Mesenchymal stem cell (in vitro differentiated cells and primary cell): Measurements from ENCODE around the gene CPZ.
"Not testable (repeated sequence)": the region's sequence is repeated elsewhere in the genome, so short reads cannot be mapped to it uniquely, and the experiment has no call there.

Experiments used
- DNase-seq: peaks from one replicate; pipeline ENCODE4 v3.0.0-alpha.2; 2013
- H2AFZ ChIP-seq: one replicate; pipeline ENCODE4 v1.6.1; 2013; ENCODE audit warnings: low read depth, mild to moderate bottlenecking, control low read depth, inconsistent platforms, low read length, moderate library complexity
- H2AK5ac ChIP-seq: 2 replicates; pipeline ENCODE4 v1.6.1; 2013; ENCODE audit warnings: low read length, moderate library complexity, mild to moderate bottlenecking, inconsistent platforms; ENCODE audit not compliant: severe bottlenecking
- H2BK120ac ChIP-seq: one replicate; pipeline ENCODE4 v1.6.1; 2013; ENCODE audit warnings: low read depth, mild to moderate bottlenecking, inconsistent platforms, low read length, moderate library complexity
- H2BK12ac ChIP-seq, 2 experiments: one replicate each; pipeline ENCODE4 v1.6.1; 2013; ENCODE audit warnings: inconsistent platforms in 2 of 2, low read length in 2 of 2, mild to moderate bottlenecking in 2 of 2, moderate library complexity in 2 of 2, control low read depth in 1 of 2
- H2BK15ac ChIP-seq: one replicate; pipeline ENCODE4 v1.6.1; 2013; ENCODE audit warnings: mild to moderate bottlenecking, low read depth, inconsistent platforms; ENCODE audit not compliant: poor library complexity, severe bottlenecking
- H2BK5ac ChIP-seq: 2 replicates; pipeline ENCODE4 v1.6.1; 2013; ENCODE audit warnings: low read depth, mild to moderate bottlenecking, low read length, control low read depth, inconsistent platforms; ENCODE audit not compliant: poor library complexity, severe bottlenecking
- H3K14ac ChIP-seq, 2 experiments: one replicate each; pipeline ENCODE4 v1.6.1; 2013; ENCODE audit warnings: inconsistent platforms in 2 of 2, low read length in 2 of 2, control low read depth in 1 of 2, mild to moderate bottlenecking in 1 of 2, moderate library complexity in 1 of 2
- H3K18ac ChIP-seq, 2 experiments: one replicate each; pipeline ENCODE4 v1.6.1; 2013; ENCODE audit warnings: inconsistent platforms in 2 of 2, low read length in 2 of 2, control low read depth in 1 of 2, low read depth in 1 of 2, mild to moderate bottlenecking in 1 of 2
- H3K23ac ChIP-seq, 2 experiments: one replicate each; pipeline ENCODE4 v1.6.1; 2013; ENCODE audit warnings: inconsistent platforms in 2 of 2, low read length in 2 of 2, mild to moderate bottlenecking in 2 of 2, moderate library complexity in 2 of 2, control low read depth in 1 of 2
- H3K27ac ChIP-seq: 2 replicates; pipeline ENCODE4 v1.5.1; 2013; ENCODE audit warnings: mild to moderate bottlenecking, moderate library complexity, low read length, control low read depth, inconsistent platforms; ENCODE audit not compliant: poor library complexity, severe bottlenecking
- H3K27me3 ChIP-seq, 2 experiments: 2 replicates each; pipeline versions ENCODE4 v1.6.1 to v1.7.0; 2013; ENCODE audit warnings: low read length in 2 of 2, mild to moderate bottlenecking in 2 of 2, moderate library complexity in 2 of 2, control low read depth in 1 of 2, inconsistent platforms in 1 of 2; ENCODE audit not compliant: control insufficient read depth in 1 of 2, insufficient read depth in 1 of 2
- H3K36me3 ChIP-seq, 2 experiments: 2 replicates each; pipeline versions ENCODE4 v1.6.1 to v1.7.0; 2013; ENCODE audit warnings: low read length in 2 of 2, control low read depth in 1 of 2, inconsistent platforms in 1 of 2, low read depth in 1 of 2, mild to moderate bottlenecking in 1 of 2; ENCODE audit not compliant: insufficient read depth in 2 of 2, control insufficient read depth in 1 of 2
- H3K4ac ChIP-seq, 2 experiments: one replicate each; pipeline ENCODE4 v1.6.1; 2013; ENCODE audit warnings: inconsistent platforms in 2 of 2, low read length in 2 of 2, mild to moderate bottlenecking in 2 of 2, moderate library complexity in 2 of 2, control low read depth in 1 of 2, low read depth in 1 of 2
- H3K4me1 ChIP-seq: 2 replicates; pipeline ENCODE4 v1.6.1; 2013; ENCODE audit warnings: low read depth, low read length, control low read depth; ENCODE audit not compliant: control insufficient read depth, insufficient read depth
- H3K4me2 ChIP-seq: 2 replicates; pipeline ENCODE4 v1.6.1; 2013; ENCODE audit warnings: low read length, mild to moderate bottlenecking, inconsistent platforms; ENCODE audit not compliant: poor library complexity, severe bottlenecking
- H3K4me3 ChIP-seq, 2 experiments: 2 replicates each; pipeline versions ENCODE4 v1.5.1 to v1.7.0; 2013; ENCODE audit warnings: low read length in 2 of 2, mild to moderate bottlenecking in 2 of 2, control low read depth in 1 of 2, low read depth in 1 of 2; ENCODE audit not compliant: insufficient read depth in 1 of 2
- H3K79me1 ChIP-seq: replicated peaks from 2 replicates; pipeline ENCODE4 v1.6.1; 2013; ENCODE audit warnings: mild to moderate bottlenecking, control low read depth, low read length, inconsistent platforms; ENCODE audit not compliant: poor library complexity, severe bottlenecking
- H3K9ac ChIP-seq: 2 replicates; pipeline ENCODE4 v1.7.0; 2013; ENCODE audit warnings: mild to moderate bottlenecking, low read length, moderate library complexity
- H3K9me3 ChIP-seq: 2 replicates; pipeline ENCODE4 v1.7.0; 2013; ENCODE audit warnings: mild to moderate bottlenecking, low read length; ENCODE audit not compliant: control insufficient read depth
- H4K8ac ChIP-seq: one replicate; pipeline ENCODE4 v1.6.1; 2013; ENCODE audit warnings: inconsistent platforms, mild to moderate bottlenecking, low read length, moderate library complexity
- H4K91ac ChIP-seq: one replicate; pipeline ENCODE4 v1.6.1; 2013; ENCODE audit warnings: mild to moderate bottlenecking, low read length, inconsistent platforms
- WGBS: methylation state at CpG from one replicate; pipeline ENCODE4 v1.1.7; 2013; ENCODE audit warnings: mixed read lengths; 5-methylcytosine and 5-hydroxymethylcytosine counted together

The CPZ gene

DNA sequence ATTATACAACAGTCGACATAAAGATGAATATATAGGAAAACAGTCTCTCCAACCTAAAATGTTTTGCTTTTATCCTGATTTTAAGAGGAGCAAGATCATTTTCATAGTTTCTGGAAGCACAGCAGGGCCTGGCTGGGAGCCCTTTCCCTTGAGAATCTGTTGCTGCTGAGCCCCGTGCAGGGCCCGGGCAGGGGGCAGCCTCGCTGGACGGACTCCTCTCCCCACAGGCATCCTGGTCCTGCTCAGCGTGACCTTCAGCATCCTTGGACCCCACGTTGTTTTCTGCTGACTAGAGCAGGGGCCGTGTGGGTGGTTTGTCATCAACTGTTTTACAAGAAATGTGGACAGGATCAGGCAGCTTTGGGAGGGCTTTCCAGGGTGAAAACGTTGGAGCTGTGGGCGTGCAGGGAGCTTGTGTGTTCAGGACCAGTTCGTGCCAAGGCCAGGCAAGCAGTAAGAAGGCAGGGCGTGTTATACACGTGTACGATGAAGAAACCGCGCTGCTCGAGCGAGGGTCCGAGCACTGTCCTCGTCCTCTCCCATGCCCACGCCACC, 25.0 kb downstream of the CPZ start:
- Histone ChIP-seq H2BK12ac (no peak overlapping the region), H3K18ac (no peak overlapping the region), H2BK15ac (no peak overlapping the region), H3K4me1 (no peaks in the 10 kb centered on the region), H2AK5ac (no peak overlapping the region), H3K36me3 (peaks cover 5 to 16% of the 10 kb centered on the region in 2 experiments), H2BK120ac (no peak overlapping the region), H3K79me1 (no peaks in the 10 kb centered on the region), H3K14ac (no peak overlapping the region), H3K27me3 (peaks cover 4 to 11% of the 10 kb centered on the region in 2 experiments), H3K9me3 (no peaks in the 10 kb centered on the region), H4K91ac (no peak overlapping the region), H3K4me3 (no peak overlapping the region), H3K4me2 (no peak overlapping the region), H2AFZ (no peak overlapping the region), H3K27ac (no peak overlapping the region), H3K4ac (no peak overlapping the region), H3K23ac (no peak overlapping the region), H4K8ac (no peak overlapping the region), H3K9ac (no peak overlapping the region), H2BK5ac (no peak overlapping the region)
- 85% methylated on average over 20 of the region's 21 CpGs for WGBS
- DNase-seq = no peak

DNA sequence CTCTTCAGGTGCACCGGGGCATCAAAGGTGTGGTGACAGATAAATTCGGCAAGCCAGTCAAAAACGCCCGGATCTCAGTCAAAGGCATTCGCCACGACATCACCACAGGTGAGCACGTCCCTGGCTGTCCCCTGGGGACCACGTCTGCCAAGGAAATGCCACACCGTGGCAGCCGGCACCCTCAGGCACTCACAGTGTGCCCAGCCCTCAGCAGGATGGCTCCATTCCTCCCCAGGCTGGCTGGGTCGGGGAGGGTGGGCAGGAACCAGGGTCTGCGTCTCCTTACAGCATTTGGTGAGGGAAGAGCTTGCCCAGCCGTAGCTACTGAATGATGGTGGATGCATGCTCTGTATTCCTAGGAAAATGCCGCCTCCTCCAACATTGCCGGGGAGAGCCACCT, 25.9 kb downstream of the CPZ start:
- H3K18ac ChIP-seq = no peak overlapping the region
- H3K4ac ChIP-seq = no peak overlapping the region
- no peak overlapping the region for H3K9ac ChIP-seq
- H3K4me1 ChIP-seq = no peaks in the 10 kb centered on the region
- H2AK5ac ChIP-seq = no peak overlapping the region
- no peak overlapping the region for H3K4me3 ChIP-seq
- peaks cover 4 to 11% of the 10 kb centered on the region in 2 experiments for H3K27me3 ChIP-seq
- H3K14ac ChIP-seq = no peak overlapping the region
- no peak overlapping the region for H3K27ac ChIP-seq
- peaks cover 4 to 13% of the 10 kb centered on the region in 2 experiments for H3K36me3 ChIP-seq
- no peak overlapping the region for H4K8ac ChIP-seq
- H3K79me1 ChIP-seq = no peaks in the 10 kb centered on the region
- no peak overlapping the region for H2BK12ac ChIP-seq
- no peak for DNase-seq
- no peak overlapping the region for H2BK120ac ChIP-seq
- H3K4me2 ChIP-seq = no peak overlapping the region
- no peak overlapping the region for H2BK15ac ChIP-seq
- no peak overlapping the region for H2AFZ ChIP-seq
- H3K23ac ChIP-seq = no peak overlapping the region
- WGBS = 86% methylated on average over 15 of the region's 15 CpGs
- H2BK5ac ChIP-seq = no peak overlapping the region
- H3K9me3 ChIP-seq = no peaks in the 10 kb centered on the region
- H4K91ac ChIP-seq = no peak overlapping the region

DNA sequence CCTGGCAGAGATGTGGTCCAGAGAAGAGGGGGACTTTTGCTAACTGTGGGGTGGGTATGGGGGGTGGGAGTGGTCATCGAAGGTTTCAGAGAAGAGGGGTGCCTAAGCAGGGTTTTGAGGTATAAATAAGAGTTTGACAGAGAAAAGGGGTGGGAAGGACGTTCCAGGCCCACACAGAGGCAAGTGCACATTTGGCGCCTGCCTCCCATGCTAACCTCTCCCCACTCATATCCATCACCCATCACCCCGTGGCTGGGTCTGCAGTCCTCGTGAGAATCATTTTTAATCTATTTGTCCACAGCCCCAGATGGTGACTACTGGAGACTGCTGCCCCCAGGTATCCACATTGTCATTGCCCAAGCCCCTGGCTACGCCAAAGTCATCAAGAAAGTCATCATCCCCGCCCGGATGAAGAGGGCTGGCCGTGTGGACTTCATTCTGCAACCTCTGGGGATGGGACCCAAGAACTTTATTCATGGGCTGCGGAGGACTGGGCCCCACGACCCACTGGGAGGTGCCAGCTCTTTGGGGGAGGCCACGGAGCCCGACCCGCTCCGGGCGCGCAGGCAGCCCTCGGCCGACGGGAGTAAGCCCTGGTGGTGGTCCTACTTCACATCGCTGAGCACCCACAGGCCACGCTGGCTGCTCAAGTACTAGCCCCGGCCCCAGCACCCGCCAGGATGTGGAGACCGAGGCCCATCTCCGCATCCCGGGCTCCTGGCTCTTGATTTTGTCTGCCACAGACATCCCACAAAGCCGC, 26.6 kb downstream of the CPZ start:
- Histone ChIP-seq H2BK15ac (no peak overlapping the region), H2BK5ac (no peak overlapping the region), H4K91ac (no peak overlapping the region), H2BK12ac (no peak overlapping the region), H3K4me2 (no peak overlapping the region), H3K79me1 (no peaks in the 10 kb centered on the region), H2AFZ (no peak overlapping the region), H3K27ac (no peak overlapping the region), H3K36me3 (peaks cover 4 to 13% of the 10 kb centered on the region in 2 experiments), H2BK120ac (no peak overlapping the region), H3K4me3 (no peak overlapping the region), H3K4ac (no peak overlapping the region), H3K27me3 (peaks cover 4 to 11% of the 10 kb centered on the region in 2 experiments), H3K9ac (no peak overlapping the region), H3K9me3 (no peaks in the 10 kb centered on the region), H3K23ac (no peak overlapping the region), H3K14ac (no peak overlapping the region), H3K4me1 (no peaks in the 10 kb centered on the region), H2AK5ac (no peak overlapping the region), H4K8ac (no peak overlapping the region), H3K18ac (no peak overlapping the region)
- WGBS = 88% methylated on average over 28 of the region's 28 CpGs
- DNase-seq = no peak

DNA sequence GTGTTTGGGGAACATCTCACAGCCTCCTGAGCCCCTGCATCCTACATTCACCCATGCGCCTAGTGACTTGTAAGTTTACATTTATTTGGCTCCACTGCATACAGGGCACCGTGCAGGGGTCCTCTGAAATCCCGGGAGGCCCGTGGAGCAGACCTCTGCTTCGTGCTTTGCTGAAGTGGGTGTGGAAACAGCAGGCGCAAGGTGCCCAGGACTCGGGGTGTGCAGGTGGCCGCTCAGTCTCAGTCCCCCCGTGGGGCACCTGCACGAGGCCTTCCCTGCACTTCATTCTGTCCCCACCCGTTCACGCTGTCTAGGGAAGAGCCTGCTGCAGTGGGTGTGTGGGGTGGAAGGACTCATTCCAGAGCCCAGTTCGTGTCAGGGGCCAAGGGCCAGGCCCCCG, 28.6 kb downstream of the CPZ start:
- H4K8ac ChIP-seq, H2BK15ac ChIP-seq, H2BK5ac ChIP-seq, H3K18ac ChIP-seq, H2BK12ac ChIP-seq, H3K4me3 ChIP-seq, H3K23ac ChIP-seq, H3K27ac ChIP-seq, DNase-seq, H3K79me1 ChIP-seq, H3K4me1 ChIP-seq, H3K9ac ChIP-seq, H3K4ac ChIP-seq, H2AK5ac ChIP-seq, H3K9me3 ChIP-seq, H3K14ac ChIP-seq, H3K4me2 ChIP-seq, H2AFZ ChIP-seq, H4K91ac ChIP-seq, H2BK120ac ChIP-seq: not testable (repeated sequence)
- H3K36me3 ChIP-seq = peaks cover 0 to 13% of the 10 kb centered on the region in 2 experiments
- H3K27me3 ChIP-seq = peaks cover 4 to 11% of the 10 kb centered on the region in 2 experiments
- WGBS = 100% methylated on average over 1 of the region's 14 CpGs
